ENCODE data around the gene KIRREL2.

- no peak for TF ChIP-seq CTCF (IDR thresholded peaks at IDR 0.05)
- TF ChIP-seq EZH2 (IDR thresholded peaks at IDR 0.05; ENCODE audit: borderline replicate concordance, insufficient read depth, low read depth, low read length, poor library complexity, severe bottlenecking), result no peak
Observed at GRCh38 chr19:35861640-35862160, 5.0 kb downstream of the KIRREL2 start.

Data from B cell (primary cell).